Thymus (tissue), 11 donors: ENCODE data around the gene YPEL4. TPM values are rescaled to one million over a fixed set of nuclear protein-coding genes. Genes with fewer than 3 reads are reported as not detected.

Experiments used
- DNase-seq, 9 donors: peaks; one replicate each; pipeline ENCODE4 v3.0.0-alpha.2; 2013; ENCODE audit warnings: low spot score in 9 of 9, low read depth in 6 of 9, missing footprints in 1 of 9
- H3K27ac ChIP-seq, 2 donors: one replicate each; pipeline ENCODE4 v1.5.1; 2013; ENCODE audit warnings: control low read depth in 1 of 2, low read depth in 1 of 2, low read length in 1 of 2, mild to moderate bottlenecking in 1 of 2, moderate library complexity in 1 of 2
- H3K27me3 ChIP-seq, 2 donors: one replicate each; pipeline ENCODE4 v1.5.1; 2013; ENCODE audit warnings: low read length in 1 of 2; ENCODE audit not compliant: control insufficient read depth in 2 of 2, insufficient read depth in 1 of 2
- H3K36me3 ChIP-seq, 2 donors: one replicate each; pipeline ENCODE4 v1.5.1; 2013; ENCODE audit warnings: low read length in 1 of 2, mild to moderate bottlenecking in 1 of 2, moderate library complexity in 1 of 2; ENCODE audit not compliant: control insufficient read depth in 2 of 2, insufficient read depth in 2 of 2
- H3K4me1 ChIP-seq, 2 donors: one replicate each; pipeline ENCODE4 v1.5.1; 2013; ENCODE audit warnings: low read length in 2 of 2; ENCODE audit not compliant: control insufficient read depth in 2 of 2, insufficient read depth in 2 of 2
- H3K4me3 ChIP-seq, 2 donors: one replicate each; pipeline ENCODE4 v1.5.1; 2013; ENCODE audit warnings: low read length in 2 of 2, control low read depth in 1 of 2, mild to moderate bottlenecking in 1 of 2
- H3K9me3 ChIP-seq, 2 donors: one replicate each; pipeline ENCODE4 v1.5.1; 2013; ENCODE audit warnings: low read length in 1 of 2, mild to moderate bottlenecking in 1 of 2; ENCODE audit not compliant: control insufficient read depth in 2 of 2, insufficient read depth in 1 of 2
- WGBS: extraction: QIAGEN DNeasy Blood & Tissue Kit; methylation state at CpG from one replicate; pipeline ENCODE4 v1.1.7; 2013; 5-methylcytosine and 5-hydroxymethylcytosine counted together
- polyA plus RNA-seq: library from polyadenylated mRNA; stranded (reverse); fragments of 200-250 nt; gene quantifications from one replicate; pipeline ENCODE4 v1.2.3, GENCODE V29; 2013
- total RNA-seq: library from RNA; stranded (reverse); fragments of 120-200 nt; gene quantifications from one replicate; pipeline ENCODE4 v1.2.4, GENCODE V29; 2013
- donor health status: healthy.

The YPEL4 gene
- total and polyA plus RNA-seq, 2 donors, result 0.94 to 5.9 TPM

DNA sequence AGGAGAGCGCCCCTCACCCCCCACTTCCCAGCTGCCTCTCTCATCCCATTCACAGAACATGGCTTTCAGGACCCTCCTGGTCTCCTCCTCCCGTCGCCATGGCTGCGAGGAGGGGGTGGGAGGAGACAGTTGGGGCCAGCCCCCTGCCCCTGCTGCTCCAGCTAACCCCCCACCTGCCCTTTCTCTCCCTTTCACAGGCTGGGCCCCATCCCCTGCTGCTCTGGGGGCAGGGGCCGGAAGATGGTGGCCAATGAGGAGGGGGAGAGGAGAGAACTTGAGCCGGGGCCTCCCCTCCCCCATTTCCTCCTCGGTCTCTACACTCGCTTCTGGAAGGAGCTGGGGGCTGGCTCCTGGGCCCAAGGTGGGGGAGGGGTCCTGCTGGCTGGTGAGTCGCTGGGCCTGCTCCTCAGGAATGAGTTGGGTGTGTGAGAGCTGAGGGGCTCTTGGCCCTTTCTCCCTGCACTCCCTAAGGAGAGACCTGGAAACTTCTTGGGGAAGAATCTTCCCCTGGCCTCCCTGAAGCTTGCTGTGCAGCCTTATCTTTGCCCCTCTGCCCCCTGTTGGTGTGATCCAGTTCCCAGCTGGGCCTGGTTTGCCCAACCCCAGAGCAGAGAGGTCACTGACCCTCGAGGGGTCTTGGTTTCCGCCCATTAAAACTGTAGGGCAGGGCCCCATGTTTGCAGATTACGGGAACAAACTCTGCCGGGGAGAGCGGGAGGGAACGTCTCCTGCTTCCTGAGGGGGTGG, 10.2 kb downstream of the YPEL4 start:
- Histone ChIP-seq H3K9me3 (no peaks in the 10 kb centered on the region), H3K27ac (peak overlapping the region; percentile 75 to 88), H3K4me3 (peak overlapping the region; percentile 82), H3K36me3 (peaks cover 0 to 3% of the 10 kb centered on the region in 2 donors), H3K4me1 (peaks cover 17 to 44% of the 10 kb centered on the region in 2 donors), H3K27me3 (no peaks in the 10 kb centered on the region)
- peak in 7 of 9 donors; percentile 70 to 94 (median 85) for DNase-seq
- WGBS, result 6% methylated on average over 15 of the region's 15 CpGs

DNA sequence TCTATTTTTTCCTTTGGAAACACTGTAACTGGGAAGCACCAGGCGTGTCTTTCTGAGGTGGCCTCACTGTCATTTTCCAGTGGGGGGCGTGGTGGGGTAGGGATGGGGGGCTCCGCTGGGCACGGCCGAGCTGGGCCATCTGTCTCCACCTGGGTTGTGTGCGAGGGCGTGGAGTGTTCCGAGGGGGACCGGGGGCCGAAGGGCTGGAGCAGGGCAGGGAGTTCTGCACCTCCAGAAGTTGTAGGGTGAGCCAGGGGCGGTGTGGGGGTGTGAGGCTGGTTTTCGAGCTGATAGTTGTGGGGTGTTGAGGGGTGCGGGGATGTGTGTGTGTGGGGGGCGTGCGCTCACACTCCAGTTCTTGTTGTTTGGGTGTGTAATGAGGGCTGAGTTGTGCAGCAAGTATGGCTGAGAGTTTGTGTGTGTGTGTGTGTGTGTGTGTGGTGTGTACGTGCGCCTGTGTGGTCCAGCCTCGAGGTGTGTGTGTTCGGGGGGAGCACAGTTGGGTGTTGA, 10.8 kb downstream of the YPEL4 start:
- peaks cover 0 to 3% of the 10 kb centered on the region in 2 donors for H3K36me3 ChIP-seq
- peak overlapping the region; percentile 82 for H3K4me3 ChIP-seq
- peak overlapping the region; percentile 75 to 88 for H3K27ac ChIP-seq
- H3K4me1 ChIP-seq, result peaks cover 17 to 43% of the 10 kb centered on the region in 2 donors
- no peaks in the 10 kb centered on the region for H3K27me3 ChIP-seq
- DNase-seq, result no peak
- under 1% methylated on average over 19 of the region's 19 CpGs for WGBS
- no peaks in the 10 kb centered on the region for H3K9me3 ChIP-seq

DNA sequence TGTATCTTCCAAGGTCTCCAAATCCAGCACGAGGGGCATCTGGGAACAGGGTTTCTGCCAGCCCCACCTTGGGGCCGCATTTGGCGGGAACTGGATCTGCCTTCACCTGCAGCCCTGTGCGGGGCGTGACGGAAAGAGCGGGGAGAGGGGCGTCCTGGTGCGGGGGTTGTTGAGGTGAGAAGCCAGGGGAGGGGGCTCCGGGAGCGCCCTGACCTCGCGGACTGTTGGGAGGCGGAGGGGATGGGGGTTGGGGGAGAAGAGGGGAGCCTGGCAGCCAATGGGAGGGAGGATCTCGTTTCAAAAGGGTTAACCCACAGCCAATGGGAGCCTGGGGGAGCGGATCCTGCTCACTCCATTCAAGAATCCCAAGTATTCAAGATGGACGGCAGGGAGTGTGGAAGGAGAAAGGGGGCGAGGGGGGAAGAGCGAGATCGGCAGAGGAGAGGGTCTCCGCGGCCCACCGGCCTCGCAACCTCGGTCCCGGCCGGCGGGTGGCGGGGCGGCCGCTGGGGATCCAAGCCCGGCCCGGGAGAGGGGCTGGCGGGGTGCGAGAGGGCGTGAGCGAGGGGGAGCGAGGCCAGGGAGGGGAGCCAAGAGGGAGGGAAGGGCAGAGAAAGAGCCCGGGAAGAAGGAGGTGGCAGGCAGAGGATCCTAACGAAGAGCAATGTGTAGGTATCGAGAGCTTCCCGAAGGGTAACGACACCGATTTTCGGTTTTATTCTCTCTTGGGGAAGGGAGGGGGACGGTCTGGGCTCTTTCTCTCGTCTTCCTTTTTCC, 11.5 kb downstream of the YPEL4 start:
- Histone ChIP-seq H3K9me3 (no peaks in the 10 kb centered on the region), H3K36me3 (peaks cover 0 to 3% of the 10 kb centered on the region in 2 donors), H3K27ac (peak overlapping the region; percentile 75 to 88), H3K4me3 (peak overlapping the region; percentile 82), H3K4me1 (peaks cover 17 to 43% of the 10 kb centered on the region in 2 donors), H3K27me3 (no peaks in the 10 kb centered on the region)
- peak in 1 of 9 donors; percentile 76 for DNase-seq
- WGBS, result under 1% methylated on average over 47 of the region's 47 CpGs

DNA sequence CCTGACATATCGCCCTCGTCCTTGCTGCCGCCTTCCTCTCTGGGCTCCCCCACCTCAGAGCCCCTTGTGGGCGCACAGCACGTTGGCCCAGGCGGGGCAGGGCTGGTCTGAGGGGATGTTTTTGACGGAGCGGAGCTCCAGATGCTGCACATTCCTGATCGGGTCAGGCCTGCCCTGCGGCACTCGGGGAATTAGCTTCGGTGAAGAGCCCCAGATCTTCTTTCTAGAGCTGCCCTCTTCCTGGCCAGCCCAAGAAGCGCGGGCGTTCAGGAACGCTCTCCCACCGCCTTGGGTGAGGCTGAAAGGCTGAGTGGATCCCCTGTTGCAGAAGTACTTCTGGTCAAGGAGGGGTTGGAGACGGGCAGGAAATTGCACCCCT, 12.1 kb downstream of the YPEL4 start:
- Histone ChIP-seq H3K4me1 (peaks cover 17 to 43% of the 10 kb centered on the region in 2 donors), H3K27me3 (no peaks in the 10 kb centered on the region), H3K9me3 (no peaks in the 10 kb centered on the region), H3K4me3 (peak overlapping the region; percentile 82), H3K27ac (no peak overlapping the region), H3K36me3 (peaks cover 0 to 3% of the 10 kb centered on the region in 2 donors)
- WGBS, result 27% methylated on average over 18 of the region's 18 CpGs
- DNase-seq, result no peak

DNA sequence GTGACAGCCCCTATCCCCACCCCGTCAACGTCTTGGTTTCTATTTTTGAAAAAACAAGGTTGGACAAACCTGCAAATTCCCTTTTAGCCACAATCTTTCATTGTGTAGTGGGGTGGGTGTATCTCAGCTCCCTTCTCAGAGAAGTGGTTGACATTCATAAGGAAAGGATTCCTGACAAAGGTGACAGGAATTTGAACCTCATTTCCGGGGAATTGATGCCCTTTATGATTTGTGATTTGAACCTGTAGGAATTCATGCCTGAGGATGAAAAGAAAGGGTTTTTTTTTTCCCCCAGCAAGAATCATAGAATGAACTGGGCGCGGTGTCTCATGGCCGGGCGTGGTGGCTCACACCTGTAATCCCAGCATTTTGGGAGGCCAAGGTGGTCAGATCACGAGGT, 14.5 kb downstream of the YPEL4 start:
- 97% methylated on average over 8 of the region's 8 CpGs for WGBS
- no peaks in the 10 kb centered on the region for H3K27me3 ChIP-seq
- H3K27ac ChIP-seq, result no peak overlapping the region
- peaks cover 13 to 26% of the 10 kb centered on the region in 2 donors for H3K4me1 ChIP-seq
- H3K4me3 ChIP-seq, result no peak overlapping the region
- DNase-seq, result no peak
- H3K36me3 ChIP-seq, result no peaks in the 10 kb centered on the region
- H3K9me3 ChIP-seq, result no peaks in the 10 kb centered on the region

DNA sequence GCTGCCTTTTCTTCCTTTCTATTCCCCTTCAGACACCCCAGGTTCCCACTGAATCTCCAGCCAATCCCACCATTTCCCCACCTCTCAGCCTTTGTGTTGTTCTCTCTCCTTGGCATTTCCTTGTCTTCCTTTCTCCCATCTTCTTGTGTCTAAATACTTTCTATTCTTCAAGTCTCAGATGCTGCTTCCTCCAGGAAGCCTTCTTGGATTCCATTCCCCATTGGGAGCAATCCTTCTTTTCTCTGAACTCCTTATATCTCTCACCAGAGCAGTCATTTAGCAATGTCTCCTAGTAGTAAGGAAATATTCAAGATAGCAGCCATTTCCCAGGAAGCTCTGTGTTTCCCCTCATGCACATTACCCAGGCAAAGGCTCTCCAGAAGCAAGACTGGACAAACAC, 15.4 kb downstream of the YPEL4 start:
- Histone ChIP-seq H3K4me1 (peaks cover 3 to 16% of the 10 kb centered on the region in 2 donors), H3K9me3 (no peaks in the 10 kb centered on the region), H3K27me3 (no peaks in the 10 kb centered on the region), H3K4me3 (no peak overlapping the region), H3K27ac (no peak overlapping the region), H3K36me3 (no peaks in the 10 kb centered on the region)
- DNase-seq, result no peak

DNA sequence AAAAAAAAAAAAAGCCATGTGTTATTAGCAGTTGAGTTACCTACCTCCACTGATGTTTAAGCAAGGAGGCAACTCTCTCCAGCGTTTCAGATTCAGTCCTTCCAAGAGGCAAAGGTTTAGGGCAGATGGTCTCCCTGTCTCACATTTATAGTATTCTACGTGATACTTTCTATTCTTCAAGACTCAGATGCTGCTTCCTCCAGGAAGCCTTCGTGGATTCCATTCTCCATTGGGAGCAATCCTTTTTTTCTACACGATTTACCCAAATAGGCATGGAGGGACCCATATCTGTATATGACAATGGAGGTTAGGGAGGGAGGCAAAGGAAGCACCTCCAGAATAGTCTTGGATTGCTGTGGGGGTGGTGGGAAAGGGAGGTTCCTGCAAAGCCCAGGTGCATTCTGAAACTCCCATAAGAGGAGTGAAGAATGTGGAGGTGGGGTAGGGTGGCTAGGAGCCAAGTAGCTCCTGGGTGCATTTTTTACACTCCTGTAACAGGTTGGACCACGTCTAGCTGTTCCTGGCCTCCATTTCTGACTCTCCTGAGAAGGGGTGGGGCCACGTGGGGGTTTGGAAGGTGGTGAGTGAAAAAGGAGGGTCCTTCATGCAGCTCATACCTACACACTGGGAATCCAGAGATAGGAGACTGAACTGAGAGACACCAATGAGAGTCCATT, 16.2 kb downstream of the YPEL4 start:
- H3K36me3 ChIP-seq, result no peaks in the 10 kb centered on the region
- no peak overlapping the region for H3K4me3 ChIP-seq
- H3K9me3 ChIP-seq, result no peaks in the 10 kb centered on the region
- WGBS, result 94% methylated on average over 6 of the region's 6 CpGs
- no peak for DNase-seq
- no peaks in the 10 kb centered on the region for H3K27me3 ChIP-seq
- no peak overlapping the region for H3K27ac ChIP-seq
- H3K4me1 ChIP-seq, result peaks cover 3 to 13% of the 10 kb centered on the region in 2 donors

DNA sequence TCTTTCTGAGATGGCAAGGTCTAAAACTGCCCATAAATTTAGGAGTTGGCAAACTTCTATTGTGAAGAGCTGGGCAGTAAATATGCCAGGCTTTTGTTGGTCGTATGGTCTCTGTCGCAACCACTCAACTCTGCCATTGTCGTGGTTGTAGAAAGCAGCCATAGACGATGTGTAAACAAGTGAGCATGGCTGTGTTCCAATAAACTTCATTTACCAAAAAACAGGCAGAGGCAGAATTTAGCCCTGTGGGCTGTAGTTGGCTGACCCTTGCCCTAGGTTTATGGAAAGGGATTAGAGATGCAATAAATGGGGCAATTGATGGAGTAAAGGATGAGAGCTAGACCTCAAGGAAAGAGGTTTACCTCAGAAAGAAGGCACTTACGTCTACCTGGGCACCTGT, 17.6 kb downstream of the YPEL4 start:
- no peak overlapping the region for H3K4me3 ChIP-seq
- DNase-seq, result no peak
- H3K27me3 ChIP-seq, result no peaks in the 10 kb centered on the region
- WGBS, result 94% methylated on average over 5 of the region's 5 CpGs
- H3K9me3 ChIP-seq, result no peaks in the 10 kb centered on the region
- peaks cover 0 to 2% of the 10 kb centered on the region in 2 donors for H3K4me1 ChIP-seq
- no peaks in the 10 kb centered on the region for H3K36me3 ChIP-seq
- no peak overlapping the region for H3K27ac ChIP-seq

DNA sequence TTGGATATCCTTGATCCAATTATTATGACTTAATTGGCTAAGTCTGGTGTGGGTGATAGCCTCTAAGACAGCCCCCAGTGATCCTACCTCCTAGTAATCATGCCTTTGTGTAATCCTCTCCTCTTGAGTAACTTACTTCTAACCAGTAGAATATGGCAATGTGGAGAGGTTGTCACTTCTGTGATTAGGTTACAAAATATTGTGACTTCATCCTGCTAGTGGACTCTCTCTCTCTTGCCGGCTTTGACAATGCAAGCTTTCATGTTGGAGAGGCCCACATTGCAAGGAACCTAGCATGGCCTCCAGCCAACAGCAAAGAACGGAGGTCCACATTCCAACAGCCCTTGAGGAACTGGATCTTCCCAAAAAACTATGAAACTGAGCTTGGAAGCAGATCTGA, 19.5 kb downstream of the YPEL4 start:
- no peak overlapping the region for H3K27ac ChIP-seq
- no peaks in the 10 kb centered on the region for H3K36me3 ChIP-seq
- H3K4me3 ChIP-seq, result no peak overlapping the region
- no peaks in the 10 kb centered on the region for H3K4me1 ChIP-seq
- 96% methylated on average over 2 of the region's 2 CpGs for WGBS
- DNase-seq, result no peak
- H3K27me3 ChIP-seq, result no peaks in the 10 kb centered on the region
- no peaks in the 10 kb centered on the region for H3K9me3 ChIP-seq
